Measurements from ENCODE around the gene FLACC1. TPM values are rescaled to one million over a fixed set of nuclear protein-coding genes. Genes with fewer than 3 reads are reported as not detected.

Gene FLACC1
- total and polyA plus RNA-seq, 9 of the 15 experiments (the other 6 are each of a cell fraction or from before 2014, with no cell fraction given) = 0.07 to 0.68 (median 0.22) TPM; not detected in 2

DNA sequence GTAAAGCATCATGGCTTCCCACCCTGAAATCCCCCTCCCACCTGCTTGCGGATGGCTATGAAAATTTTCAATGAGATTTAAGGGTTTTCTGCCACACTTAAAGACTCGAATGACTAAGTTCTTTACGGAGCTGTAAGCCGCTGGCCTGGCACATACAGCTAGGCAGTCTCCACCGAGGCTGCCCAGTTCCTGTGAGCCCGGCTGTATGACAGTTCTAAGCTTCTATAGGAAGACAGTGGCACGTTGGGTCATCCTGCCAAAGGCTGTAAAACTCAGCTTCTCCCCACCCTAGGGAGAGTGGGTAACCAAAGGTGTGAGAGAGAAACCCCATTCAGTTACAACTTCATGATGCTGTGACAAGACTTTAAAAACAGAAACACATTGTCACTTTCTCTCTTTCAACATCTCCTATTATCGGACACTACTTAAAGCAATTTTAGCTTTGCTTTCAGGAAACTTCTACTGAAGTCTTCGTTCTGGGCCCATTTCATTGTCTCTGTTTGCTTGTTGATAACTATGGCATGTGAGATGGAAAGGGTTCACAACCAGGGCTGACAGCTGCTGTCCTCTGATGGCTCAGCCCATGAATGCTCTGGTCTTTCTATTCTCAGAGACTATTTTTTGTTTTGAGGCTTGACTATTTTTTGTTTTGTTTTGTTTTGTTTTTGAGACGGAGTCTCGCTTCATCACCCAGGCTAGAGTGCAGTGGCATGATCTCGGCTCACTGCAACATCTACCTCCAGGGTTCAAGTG, 89.7 kb downstream of the FLACC1 start:
- Histone ChIP-seq H3K27me3 (ENCODE audit: control insufficient read depth in 2 of 2, insufficient read depth in 2 of 2, low read length in 2 of 2) (no peaks in the 10 kb centered on the region), H3K9me1 (ENCODE audit: control insufficient read depth, insufficient read depth, low read length) (no peaks in the 10 kb centered on the region), H3K36me3 (ENCODE audit: control insufficient read depth, insufficient read depth, low read length) (peaks cover 31% of the 10 kb centered on the region; the same call in 2 of the 3 replicates), H2AFZ (ENCODE audit: low read depth, low read length) (no peak overlapping the region), H3K4me1 (replicated peaks in 1 of 2; ENCODE audit: control insufficient read depth in 2 of 2, insufficient read depth in 2 of 2, low read length in 2 of 2) (peaks cover 0 to 15% of the 10 kb centered on the region in 2 experiments; a peak in 4 of 5 replicates), H3K9me3 (replicated peaks; ENCODE audit: control insufficient read depth, insufficient read depth, low read depth, low read length) (no peaks in the 10 kb centered on the region), H3K27ac (ENCODE audit: extremely low read depth, low read depth, low read length) (no peak overlapping the region), H3K9ac (ENCODE audit: insufficient read depth in 1 of 2, low read depth in 2 of 2, low read length in 2 of 2) (no peak overlapping the region), H3K79me2 (ENCODE audit: control insufficient read depth, insufficient read depth, low read length) (peaks cover 28% of the 10 kb centered on the region), H3K4me3 (no peak overlapping the region), H4K20me1 (replicated peaks; ENCODE audit: control insufficient read depth, insufficient read depth, low read length) (no peaks in the 10 kb centered on the region), H3K4me2 (ENCODE audit: insufficient read depth, low read length) (no peak overlapping the region)
- BruUV-seq (replicated peaks) = no TSS peak
- in situ Hi-C loops (cut with MboI) = no loop called here
- ATAC-seq (no peak), FAIRE-seq (no peak), DNase-seq (ENCODE audit: extremely low read depth in 1 of 4, low spot score in 3 of 4) (no peak)
- ChIA-PET CTCF (ENCODE audit: low intra/inter-chr PET ratio) (no interaction called here), POLR2A (interaction anchor here (1.3 kb wide), 1 partner anchor 19 kb away, joined by 5 read pairs; no protein-coding TSS in a partner anchor)
- WGBS (ENCODE audit: insufficient coverage, low coverage, missing lambda C conversion rate) = 85% methylated on average over 12 of the region's 12 CpGs
- intact Hi-C loops (cut with micrococcal nuclease) = no loop called here
- no peak for TF ChIP-seq THRAP3 (IDR thresholded peaks at IDR 0.05; ENCODE audit: borderline replicate concordance)
- TF ChIP-seq EZH2 (IDR thresholded peaks at IDR 0.05; ENCODE audit: borderline replicate concordance, low read depth, low read length) = no peak
- no peak for TF ChIP-seq ZNF551 (CRISPR knock-in tag; IDR thresholded peaks at IDR 0.05)
- TF ChIP-seq ERF (CRISPR knock-in tag; IDR thresholded peaks at IDR 0.05) = no peak
- TF ChIP-seq, protein P1, sequence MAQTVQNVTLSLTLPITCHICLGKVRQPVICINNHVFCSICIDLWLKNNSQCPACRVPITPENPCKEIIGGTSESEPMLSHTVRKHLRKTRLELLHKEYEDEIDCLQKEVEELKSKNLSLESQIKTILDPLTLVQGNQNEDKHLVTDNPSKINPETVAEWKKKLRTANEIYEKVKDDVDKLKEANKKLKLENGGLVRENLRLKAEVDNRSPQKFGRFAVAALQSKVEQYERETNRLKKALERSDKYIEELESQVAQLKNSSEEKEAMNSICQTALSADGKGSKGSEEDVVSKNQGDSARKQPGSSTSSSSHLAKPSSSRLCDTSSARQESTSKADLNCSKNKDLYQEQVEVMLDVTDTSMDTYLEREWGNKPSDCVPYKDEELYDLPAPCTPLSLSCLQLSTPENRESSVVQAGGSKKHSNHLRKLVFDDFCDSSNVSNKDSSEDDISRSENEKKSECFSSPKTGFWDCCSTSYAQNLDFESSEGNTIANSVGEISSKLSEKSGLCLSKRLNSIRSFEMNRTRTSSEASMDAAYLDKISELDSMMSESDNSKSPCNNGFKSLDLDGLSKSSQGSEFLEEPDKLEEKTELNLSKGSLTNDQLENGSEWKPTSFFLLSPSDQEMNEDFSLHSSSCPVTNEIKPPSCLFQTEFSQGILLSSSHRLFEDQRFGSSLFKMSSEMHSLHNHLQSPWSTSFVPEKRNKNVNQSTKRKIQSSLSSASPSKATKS (CRISPR knock-in tag; IDR thresholded peaks at IDR 0.05) = no peak
- no peak for TF ChIP-seq ZNF253 (CRISPR knock-in tag; conservative IDR thresholded peaks at IDR 0.05)
- TF ChIP-seq, protein P2, sequence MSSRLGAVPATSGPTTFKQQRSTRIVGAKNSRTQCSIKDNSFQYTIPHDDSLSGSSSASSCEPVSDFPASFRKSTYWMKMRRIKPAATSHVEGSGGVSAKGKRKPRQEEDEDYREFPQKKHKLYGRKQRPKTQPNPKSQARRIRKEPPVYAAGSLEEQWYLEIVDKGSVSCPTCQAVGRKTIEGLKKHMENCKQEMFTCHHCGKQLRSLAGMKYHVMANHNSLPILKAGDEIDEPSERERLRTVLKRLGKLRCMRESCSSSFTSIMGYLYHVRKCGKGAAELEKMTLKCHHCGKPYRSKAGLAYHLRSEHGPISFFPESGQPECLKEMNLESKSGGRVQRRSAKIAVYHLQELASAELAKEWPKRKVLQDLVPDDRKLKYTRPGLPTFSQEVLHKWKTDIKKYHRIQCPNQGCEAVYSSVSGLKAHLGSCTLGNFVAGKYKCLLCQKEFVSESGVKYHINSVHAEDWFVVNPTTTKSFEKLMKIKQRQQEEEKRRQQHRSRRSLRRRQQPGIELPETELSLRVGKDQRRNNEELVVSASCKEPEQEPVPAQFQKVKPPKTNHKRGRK (tag; IDR thresholded peaks at IDR 0.05) = no peak
- TF ChIP-seq, protein P3, sequence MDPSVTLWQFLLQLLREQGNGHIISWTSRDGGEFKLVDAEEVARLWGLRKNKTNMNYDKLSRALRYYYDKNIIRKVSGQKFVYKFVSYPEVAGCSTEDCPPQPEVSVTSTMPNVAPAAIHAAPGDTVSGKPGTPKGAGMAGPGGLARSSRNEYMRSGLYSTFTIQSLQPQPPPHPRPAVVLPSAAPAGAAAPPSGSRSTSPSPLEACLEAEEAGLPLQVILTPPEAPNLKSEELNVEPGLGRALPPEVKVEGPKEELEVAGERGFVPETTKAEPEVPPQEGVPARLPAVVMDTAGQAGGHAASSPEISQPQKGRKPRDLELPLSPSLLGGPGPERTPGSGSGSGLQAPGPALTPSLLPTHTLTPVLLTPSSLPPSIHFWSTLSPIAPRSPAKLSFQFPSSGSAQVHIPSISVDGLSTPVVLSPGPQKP (CRISPR knock-in tag; IDR thresholded peaks at IDR 0.05) = no peak
- TF ChIP-seq ETV5 (CRISPR knock-in tag; IDR thresholded peaks at IDR 0.05; ENCODE audit: low read depth) = no peak
- TF ChIP-seq, protein P4, sequence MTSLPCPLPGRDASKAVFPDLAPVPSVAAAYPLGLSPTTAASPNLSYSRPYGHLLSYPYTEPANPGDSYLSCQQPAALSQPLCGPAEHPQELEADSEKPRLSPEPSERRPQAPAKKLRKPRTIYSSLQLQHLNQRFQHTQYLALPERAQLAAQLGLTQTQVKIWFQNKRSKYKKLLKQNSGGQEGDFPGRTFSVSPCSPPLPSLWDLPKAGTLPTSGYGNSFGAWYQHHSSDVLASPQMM (CRISPR knock-in tag; IDR thresholded peaks at IDR 0.05) = no peak
- TF ChIP-seq ZNF24 (IDR thresholded peaks at IDR 0.05) = no peak
- no peak for TF ChIP-seq ZNF184 (CRISPR knock-in tag; IDR thresholded peaks at IDR 0.05)
- TF ChIP-seq, protein P5, sequence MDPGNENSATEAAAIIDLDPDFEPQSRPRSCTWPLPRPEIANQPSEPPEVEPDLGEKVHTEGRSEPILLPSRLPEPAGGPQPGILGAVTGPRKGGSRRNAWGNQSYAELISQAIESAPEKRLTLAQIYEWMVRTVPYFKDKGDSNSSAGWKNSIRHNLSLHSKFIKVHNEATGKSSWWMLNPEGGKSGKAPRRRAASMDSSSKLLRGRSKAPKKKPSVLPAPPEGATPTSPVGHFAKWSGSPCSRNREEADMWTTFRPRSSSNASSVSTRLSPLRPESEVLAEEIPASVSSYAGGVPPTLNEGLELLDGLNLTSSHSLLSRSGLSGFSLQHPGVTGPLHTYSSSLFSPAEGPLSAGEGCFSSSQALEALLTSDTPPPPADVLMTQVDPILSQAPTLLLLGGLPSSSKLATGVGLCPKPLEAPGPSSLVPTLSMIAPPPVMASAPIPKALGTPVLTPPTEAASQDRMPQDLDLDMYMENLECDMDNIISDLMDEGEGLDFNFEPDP (CRISPR knock-in tag; IDR thresholded peaks at IDR 0.05) = no peak
- no peak for TF ChIP-seq ZNF57 (CRISPR knock-in tag; IDR thresholded peaks at IDR 0.05)
- no peak for TF ChIP-seq ZFX (CRISPR knock-in tag; IDR thresholded peaks at IDR 0.05)
- TF ChIP-seq FOXJ3 (CRISPR knock-in tag; IDR thresholded peaks at IDR 0.05) = no peak
